HepG2 (cell line): Measurements from ENCODE around the gene TMEM107. TPM values are rescaled to one million over a fixed set of nuclear protein-coding genes. Genes with fewer than 3 reads are reported as not detected.

Source experiments
- AGO2 ChIP-seq: fragments of 200-400 bp; formaldehyde crosslinking; optimal IDR thresholded peaks from 2 replicates; pipeline ENCODE3; 2017; ENCODE audit warnings: mild to moderate bottlenecking, low read depth, low read length, moderate library complexity
- ARHGAP35 ChIP-seq: sonication (generic); formaldehyde crosslinking; IDR thresholded peaks from 2 replicates; pipeline ENCODE4 v1.9.0; 2022; ENCODE audit warnings: mild to moderate bottlenecking, inconsistent platforms, moderate library complexity, missing genetic modification reagents, borderline replicate concordance
- CENPBD1 ChIP-seq: sonication (generic); formaldehyde crosslinking; IDR thresholded peaks from 2 replicates; pipeline ENCODE4 v1.8.0; 2022; ENCODE audit warnings: missing genetic modification reagents, low read depth, mild to moderate bottlenecking, borderline replicate concordance
- HES4 ChIP-seq: sonication (generic); formaldehyde crosslinking; IDR thresholded peaks from 2 replicates; pipeline ENCODE4 v1.9.0; 2021; ENCODE audit warnings: mild to moderate bottlenecking, missing genetic modification reagents, borderline replicate concordance
- HNF1B ChIP-seq: sonication (generic); formaldehyde crosslinking; IDR thresholded peaks from 2 replicates; pipeline ENCODE4 v1.5.1; 2020; ENCODE audit warnings: mild to moderate bottlenecking, moderate library complexity, missing genetic modification reagents
- RBFOX2 ChIP-seq: fragments of 200-400 bp; formaldehyde crosslinking; IDR thresholded peaks from 2 replicates; pipeline ENCODE4 v1.6.1; 2017; ENCODE audit warnings: low read depth, mild to moderate bottlenecking, low read length
- TAF15 ChIP-seq: fragments of 200-400 bp; formaldehyde crosslinking; IDR thresholded peaks from one replicate; pipeline ENCODE4 v1.6.1; 2018; ENCODE audit warnings: mild to moderate bottlenecking, low read depth, low read length; ENCODE audit not compliant: poor library complexity, severe bottlenecking
- ZC3H13 ChIP-seq: sonication (generic); formaldehyde crosslinking; IDR thresholded peaks from 2 replicates; pipeline ENCODE4 v1.8.1; 2023; ENCODE audit warnings: mild to moderate bottlenecking, missing genetic modification reagents, moderate library complexity
- ZNF18 ChIP-seq: sonication (generic); formaldehyde crosslinking; IDR thresholded peaks from 2 replicates; pipeline ENCODE4 v1.8.0; 2022; ENCODE audit warnings: mild to moderate bottlenecking, missing genetic modification reagents; ENCODE audit not compliant: insufficient replicate concordance
- ZNF275 ChIP-seq: sonication (generic); formaldehyde crosslinking; IDR thresholded peaks from 2 replicates; pipeline ENCODE4 v1.8.0; 2022; ENCODE audit warnings: missing genetic modification reagents, mild to moderate bottlenecking, inconsistent platforms, borderline replicate concordance
- ZNF350 ChIP-seq: sonication (generic); formaldehyde crosslinking; IDR thresholded peaks from 2 replicates; pipeline ENCODE4 v1.4.0; 2020; ENCODE audit warnings: mild to moderate bottlenecking, low read depth, missing genetic modification reagents, borderline replicate concordance
- ZNF615 ChIP-seq: sonication (generic); formaldehyde crosslinking; IDR thresholded peaks from 2 replicates; pipeline ENCODE4 v1.5.0; 2020; ENCODE audit warnings: mild to moderate bottlenecking, missing genetic modification reagents, borderline replicate concordance
- ZNF687 ChIP-seq: sonication (generic); formaldehyde crosslinking; IDR thresholded peaks from 2 replicates; pipeline ENCODE4 v1.5.1; 2020; ENCODE audit warnings: mild to moderate bottlenecking, missing genetic modification reagents, moderate library complexity
- ZNF709 ChIP-seq: sonication (generic); formaldehyde crosslinking; IDR thresholded peaks from 2 replicates; pipeline ENCODE4 v1.5.0; 2020; ENCODE audit warnings: mild to moderate bottlenecking, missing genetic modification reagents
- ZNF740 ChIP-seq: sonication (generic); formaldehyde crosslinking; IDR thresholded peaks from 2 replicates; pipeline ENCODE4 v1.4.0; 2020; ENCODE audit warnings: missing genetic modification reagents
- ZSCAN30 ChIP-seq: sonication (generic); formaldehyde crosslinking; IDR thresholded peaks from 2 replicates; pipeline ENCODE4 v1.5.0; 2020; ENCODE audit warnings: mild to moderate bottlenecking, missing genetic modification reagents
- polyA plus RNA-seq, 8 experiments: library from polyadenylated mRNA; depleted of rRNA in 3 of 8; stranded (reverse) in 7 of 8; unstranded in 1 of 8; fragments of >200 nt; fragmentation: Illumina TruSeq in 4 of 8; extraction: Trizol in 4 of 8; gene quantifications; 2 replicates each; pipeline versions ENCODE4 v1.2.1 to v1.2.3, GENCODE V29; 2011 to 2016; ENCODE audit warnings: low read depth in 4 of 8, missing spikeins in 1 of 8, mixed read lengths in 1 of 8; ENCODE audit not compliant: insufficient read depth in 1 of 8
- total RNA-seq, 5 experiments: library from RNA; depleted of rRNA; stranded (reverse); fragments of >200 nt; fragmentation: Illumina TruSeq; extraction: Trizol; gene quantifications; 2 replicates each; pipeline ENCODE4 v1.2.3, GENCODE V29; 2016; ENCODE audit warnings: low read depth in 1 of 5

The TMEM107 gene
- total and polyA plus RNA-seq, 2 of the 13 experiments (the other 11 are each of a cell fraction or from before 2014, with no cell fraction given) = 7.2 to 15.3 TPM

GRCh38 chr17:8223356-8224126, 47.4 kb upstream of the TMEM107 start (continued):
- peak; percentile 94 for TF ChIP-seq ZNF687 (CRISPR knock-in tag)
- TF ChIP-seq HES4 (CRISPR knock-in tag) = 0 out of 2 replicates have a peak, but pooled peaks have one; percentile 53
- no peak for TF ChIP-seq RBFOX2
- no peak for TF ChIP-seq ARHGAP35
- peak; percentile 71 for TF ChIP-seq AGO2
- TF ChIP-seq TAF15 = no peak
- peak; percentile 33; the same call in 1 of the 2 replicates for TF ChIP-seq ZNF709 (CRISPR knock-in tag)
- TF ChIP-seq CENPBD1 = no peak
- TF ChIP-seq ZNF740 (CRISPR knock-in tag) = no peak
- 0 out of 2 replicates have a peak, but pooled peaks have one; percentile 11 for TF ChIP-seq HNF1B
- TF ChIP-seq ZNF275 = no peak
- no peak; the same call in none of the 2 replicates for TF ChIP-seq ZC3H13 (CRISPR knock-in tag)
- TF ChIP-seq ZNF615 (CRISPR knock-in tag) = no peak
- TF ChIP-seq ZNF18 (CRISPR knock-in tag) = peak; percentile 6
- TF ChIP-seq ZNF350 (CRISPR knock-in tag) = no peak
- TF ChIP-seq ZSCAN30 (CRISPR knock-in tag) = 0 out of 2 replicates have a peak, but pooled peaks have one; percentile 4
